HG03175 (cell line): ENCODE data around the gene LAMB1.

Source experiments
- ATAC-seq: cut with Tn5 transposase; IDR thresholded peaks from one replicate; pipeline ENCODE4 v1.9.1; 2021; ENCODE audit warnings: mild to moderate bottlenecking, moderate library complexity; ENCODE audit not compliant: unreplicated experiment

LAMB1 gene

GRCh38 chr7:107884066-107884818 is 118.7 kb downstream of the LAMB1 start:
- no peak for ATAC-seq

- ATAC-seq = no peak
Measured at GRCh38 chr7:107882766-107883165, 120.2 kb downstream of the LAMB1 start.

GRCh38 chr7:107879400-107880035 is 123.4 kb downstream of the LAMB1 start:
- peak; percentile 72 for ATAC-seq

- no peak for ATAC-seq
Measured at GRCh38 chr7:107878636-107879035, 124.3 kb downstream of the LAMB1 start.

- ATAC-seq = no peak
Measured at GRCh38 chr7:107877731-107878382, 125.1 kb downstream of the LAMB1 start.

- no peak for ATAC-seq
Measured at GRCh38 chr7:107876916-107877315, 126.0 kb downstream of the LAMB1 start.

GRCh38 chr7:107874605-107875446 is 128.1 kb downstream of the LAMB1 start:
- peak; percentile 72 for ATAC-seq

GRCh38 chr7:107874111-107874510 is 128.8 kb downstream of the LAMB1 start:
- ATAC-seq = no peak
